GM12891 (cell line): Measurements from ENCODE around the gene VWC2.

Experiments used
- POLR2A ChIP-seq: IDR thresholded peaks from 2 replicates; pipeline ENCODE4 v1.6.1; 2011; ENCODE audit warnings: low read depth, low read length, control low read depth
- POLR2AphosphoS5 ChIP-seq: IDR thresholded peaks from 2 replicates; pipeline ENCODE4 v1.6.1; 2011; ENCODE audit warnings: low read depth, low read length, control low read depth

DNA sequence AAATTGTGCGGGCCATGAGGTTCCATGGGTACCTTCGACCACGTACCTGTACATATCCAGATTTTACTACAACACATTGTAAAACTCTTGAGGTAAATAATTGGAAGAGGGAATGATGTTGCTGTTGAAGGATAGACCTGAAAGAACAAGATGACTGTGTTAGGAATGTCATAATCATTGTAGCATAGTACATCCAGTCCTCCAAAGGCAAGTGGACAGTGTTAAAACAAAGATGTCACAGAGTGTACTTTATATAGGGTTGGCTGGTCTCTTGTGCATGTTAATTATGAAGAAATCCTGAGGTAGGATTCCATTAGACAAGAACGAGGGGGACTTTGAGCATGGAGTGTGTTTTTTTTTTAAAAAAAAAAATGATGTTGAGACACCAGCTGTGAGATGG, 30.4 kb downstream of the VWC2 start:
- TF ChIP-seq POLR2AphosphoS5 (no peak), POLR2A (no peak)
